Superior temporal gyrus (tissue), 1 donor: ENCODE data around the gene GPR89A.
"Not testable (repeated sequence)": the region's sequence is repeated elsewhere in the genome, so short reads cannot be mapped to it uniquely, and the experiment has no call there.

Experiments used
- DNase-seq: peaks from one replicate; pipeline ENCODE4 v3.0.0-alpha.2; 2016; ENCODE audit errors: extremely low spot score

The GPR89A gene

GRCh38 chr1:145607833-145608733, at the start of gene GPR89A:
TSS of gene GPR89A (plus strand) at chr1:145607988. CDS start at chr1:145608134, 146 bp downstream.
- peak; percentile 92 for DNase-seq

- DNase-seq = not testable (repeated sequence)
These were observed 21.0 kb upstream of the GPR89A start for GRCh38 chr1:145586820-145587219.

- not testable (repeated sequence) for DNase-seq
These were observed 17.0 kb upstream of the GPR89A start for GRCh38 chr1:145590806-145591205.

- not testable (repeated sequence) for DNase-seq
These were observed 15.4 kb upstream of the GPR89A start for GRCh38 chr1:145592347-145592746.

- not testable (repeated sequence) for DNase-seq
These were observed 12.4 kb upstream of the GPR89A start for GRCh38 chr1:145595421-145595820.

GRCh38 chr1:145596236-145596635, 11.6 kb upstream of the GPR89A start:
- not testable (repeated sequence) for DNase-seq

- DNase-seq = not testable (repeated sequence)
These were observed 8.4 kb upstream of the GPR89A start for GRCh38 chr1:145599426-145599825.

- DNase-seq = no peak
These were observed 6.2 kb upstream of the GPR89A start for GRCh38 chr1:145601593-145601992.

GRCh38 chr1:145606840-145607239, 948 bp upstream of the GPR89A start:
- not testable (repeated sequence) for DNase-seq

GRCh38 chr1:145607289-145607688, 499 bp upstream of the GPR89A start:
- not testable (repeated sequence) for DNase-seq

GRCh38 chr1:145610744-145611143, 3.0 kb downstream of the GPR89A start:
- DNase-seq = not testable (repeated sequence)

GRCh38 chr1:145620073-145620472, 12.3 kb downstream of the GPR89A start:
- DNase-seq = not testable (repeated sequence)

- DNase-seq = not testable (repeated sequence)
These were observed 14.4 kb downstream of the GPR89A start for GRCh38 chr1:145622177-145622576.

- DNase-seq = not testable (repeated sequence)
These were observed 28.4 kb downstream of the GPR89A start for GRCh38 chr1:145636237-145636636.

GRCh38 chr1:145641886-145642285, 34.1 kb downstream of the GPR89A start:
- DNase-seq = not testable (repeated sequence)

GRCh38 chr1:145643990-145644389, 36.2 kb downstream of the GPR89A start:
- DNase-seq = not testable (repeated sequence)

- not testable (repeated sequence) for DNase-seq
These were observed 48.6 kb downstream of the GPR89A start for GRCh38 chr1:145656245-145656943.

- not testable (repeated sequence) for DNase-seq
These were observed 54.7 kb downstream of the GPR89A start for GRCh38 chr1:145662502-145662901.

GRCh38 chr1:145665015-145665414, 57.2 kb downstream of the GPR89A start:
- not testable (repeated sequence) for DNase-seq

- DNase-seq = not testable (repeated sequence)
These were observed 63.4 kb downstream of the GPR89A start for GRCh38 chr1:145670995-145671745.

- not testable (repeated sequence) for DNase-seq
These were observed 65.4 kb downstream of the GPR89A start for GRCh38 chr1:145673217-145673616.

GRCh38 chr1:145684858-145685257, 77.1 kb downstream of the GPR89A start:
- DNase-seq = not testable (repeated sequence)
